ENCODE results near the gene SDK1.

SDK1 gene, protein sequence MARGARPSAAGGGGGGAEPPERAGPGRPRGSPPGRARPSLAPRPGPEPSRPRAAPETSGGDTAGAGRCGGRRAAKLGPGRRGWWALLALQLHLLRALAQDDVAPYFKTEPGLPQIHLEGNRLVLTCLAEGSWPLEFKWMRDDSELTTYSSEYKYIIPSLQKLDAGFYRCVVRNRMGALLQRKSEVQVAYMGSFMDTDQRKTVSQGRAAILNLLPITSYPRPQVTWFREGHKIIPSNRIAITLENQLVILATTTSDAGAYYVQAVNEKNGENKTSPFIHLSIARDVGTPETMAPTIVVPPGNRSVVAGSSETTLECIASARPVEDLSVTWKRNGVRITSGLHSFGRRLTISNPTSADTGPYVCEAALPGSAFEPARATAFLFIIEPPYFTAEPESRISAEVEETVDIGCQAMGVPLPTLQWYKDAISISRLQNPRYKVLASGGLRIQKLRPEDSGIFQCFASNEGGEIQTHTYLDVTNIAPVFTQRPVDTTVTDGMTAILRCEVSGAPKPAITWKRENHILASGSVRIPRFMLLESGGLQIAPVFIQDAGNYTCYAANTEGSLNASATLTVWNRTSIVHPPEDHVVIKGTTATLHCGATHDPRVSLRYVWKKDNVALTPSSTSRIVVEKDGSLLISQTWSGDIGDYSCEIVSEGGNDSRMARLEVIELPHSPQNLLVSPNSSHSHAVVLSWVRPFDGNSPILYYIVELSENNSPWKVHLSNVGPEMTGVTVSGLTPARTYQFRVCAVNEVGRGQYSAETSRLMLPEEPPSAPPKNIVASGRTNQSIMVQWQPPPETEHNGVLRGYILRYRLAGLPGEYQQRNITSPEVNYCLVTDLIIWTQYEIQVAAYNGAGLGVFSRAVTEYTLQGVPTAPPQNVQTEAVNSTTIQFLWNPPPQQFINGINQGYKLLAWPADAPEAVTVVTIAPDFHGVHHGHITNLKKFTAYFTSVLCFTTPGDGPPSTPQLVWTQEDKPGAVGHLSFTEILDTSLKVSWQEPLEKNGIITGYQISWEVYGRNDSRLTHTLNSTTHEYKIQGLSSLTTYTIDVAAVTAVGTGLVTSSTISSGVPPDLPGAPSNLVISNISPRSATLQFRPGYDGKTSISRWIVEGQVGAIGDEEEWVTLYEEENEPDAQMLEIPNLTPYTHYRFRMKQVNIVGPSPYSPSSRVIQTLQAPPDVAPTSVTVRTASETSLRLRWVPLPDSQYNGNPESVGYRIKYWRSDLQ (N-terminal part only)

DNA sequence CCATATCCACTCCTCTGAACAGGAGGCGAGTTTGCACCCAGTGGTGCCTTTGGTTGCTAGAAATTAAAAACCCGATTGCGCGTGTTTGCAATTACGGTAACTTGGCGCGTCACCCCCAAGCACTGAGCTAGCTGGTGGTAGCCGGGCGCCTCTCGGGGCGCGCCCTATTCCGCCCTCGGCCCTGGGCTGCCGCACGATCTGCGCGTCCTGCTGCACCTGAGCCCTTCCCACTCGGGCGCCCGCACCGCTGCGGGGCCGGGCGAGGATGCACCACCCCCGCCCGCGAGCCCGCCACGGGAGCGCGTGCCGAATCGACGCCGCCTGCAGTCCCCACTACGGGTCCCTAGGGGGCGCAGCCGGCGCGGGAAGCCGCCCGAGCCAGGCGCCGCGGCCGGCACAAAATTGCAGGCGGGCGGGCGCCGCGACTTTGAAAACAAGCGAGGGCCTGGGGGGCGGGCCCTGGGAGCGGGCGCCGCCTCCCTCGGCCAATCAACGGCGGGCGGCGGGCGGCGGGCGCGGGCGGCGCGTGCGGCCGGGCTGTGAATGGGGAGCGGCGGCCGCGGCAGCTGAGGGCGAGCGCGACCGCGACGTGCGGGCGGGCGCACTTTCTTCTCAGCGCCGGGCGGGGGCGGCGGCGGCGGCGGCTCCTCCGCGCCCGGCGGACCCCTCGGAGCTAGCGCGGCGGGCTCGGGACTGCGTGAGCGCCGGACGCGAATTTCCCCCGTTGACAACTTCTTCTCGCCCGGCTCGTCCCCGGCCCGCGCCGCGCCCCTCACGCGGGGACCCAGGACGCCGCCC lies at the start of gene SDK1:
SDK1 (plus strand) TSS at position 602 of the 798 bp plus-strand sequence. CDS start 335 bp downstream, outside the sequence.
- peak; percentile 81 for DNase-seq (ENCODE audit: low read depth)

DNA sequence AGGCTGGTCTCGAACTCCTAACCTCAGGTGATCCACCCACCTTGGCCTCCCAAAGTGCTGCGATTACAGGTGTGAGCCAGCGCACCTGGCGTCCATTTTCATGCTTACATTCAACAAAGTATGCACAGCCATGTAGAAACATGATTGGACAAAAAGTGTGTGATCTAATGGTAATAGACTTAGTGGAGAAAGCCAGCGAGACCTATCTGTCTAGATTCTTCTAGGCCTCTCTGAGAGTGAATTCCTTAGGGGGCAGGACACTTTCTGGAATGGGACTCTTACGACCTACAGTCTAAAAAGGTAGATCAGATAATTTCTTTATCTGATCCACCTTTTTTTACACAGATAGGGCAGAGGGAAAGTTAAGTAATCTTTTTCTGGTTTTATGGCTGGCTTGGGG lies 46.3 kb upstream of the SDK1 start:
- DNase-seq (ENCODE audit: low read depth) = no peak

DNA sequence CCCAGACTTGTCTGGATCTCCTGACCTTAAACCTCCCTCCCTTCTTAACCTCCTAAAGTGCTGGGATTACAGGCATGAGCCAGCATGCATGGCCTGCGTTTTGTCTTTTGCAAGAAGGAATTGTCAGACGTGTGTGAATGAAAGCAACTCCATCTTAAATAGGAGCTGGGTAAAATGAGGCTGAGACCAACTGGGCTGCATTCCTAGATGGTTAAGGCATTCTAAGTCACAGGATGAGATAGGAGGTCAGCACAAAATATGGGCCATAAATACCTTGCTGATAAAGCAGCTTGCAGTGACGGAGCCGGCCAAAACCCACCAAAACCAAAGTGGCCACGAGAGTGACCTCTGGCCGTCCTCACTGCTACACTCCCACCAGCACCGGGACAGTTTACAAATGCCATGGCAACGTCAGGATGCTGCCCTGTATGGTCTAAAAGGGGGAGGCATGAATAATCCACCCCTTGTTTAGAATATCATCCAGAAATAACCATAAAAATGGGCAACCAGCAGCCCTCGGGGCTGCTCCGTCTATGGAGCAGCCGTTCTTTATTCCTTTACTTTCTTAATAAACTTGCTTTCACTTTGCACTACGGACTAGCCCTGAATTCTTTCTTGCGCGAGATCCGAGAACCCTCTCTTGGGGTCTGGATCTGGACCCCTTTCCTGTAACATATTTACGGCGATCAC lies 41.2 kb upstream of the SDK1 start:
- peak; percentile 79 for DNase-seq (ENCODE audit: low read depth)

DNA sequence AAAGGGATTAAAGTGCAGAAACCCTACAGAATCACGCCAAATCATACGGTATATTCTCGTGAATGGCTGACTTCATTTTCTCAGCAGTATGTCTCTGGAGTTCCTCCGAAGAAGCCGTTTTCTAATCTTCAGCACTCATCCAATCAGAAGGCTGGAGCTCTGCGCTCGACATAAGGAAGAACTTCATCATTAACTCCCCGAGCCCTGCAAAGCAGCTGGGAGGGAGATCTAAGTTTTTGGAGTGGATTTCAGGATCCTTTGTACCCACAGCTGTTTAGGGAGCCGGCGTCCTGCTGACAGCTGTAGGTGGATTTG lies 40.7 kb upstream of the SDK1 start:
- peak; percentile 77 for DNase-seq (ENCODE audit: low read depth)

DNA sequence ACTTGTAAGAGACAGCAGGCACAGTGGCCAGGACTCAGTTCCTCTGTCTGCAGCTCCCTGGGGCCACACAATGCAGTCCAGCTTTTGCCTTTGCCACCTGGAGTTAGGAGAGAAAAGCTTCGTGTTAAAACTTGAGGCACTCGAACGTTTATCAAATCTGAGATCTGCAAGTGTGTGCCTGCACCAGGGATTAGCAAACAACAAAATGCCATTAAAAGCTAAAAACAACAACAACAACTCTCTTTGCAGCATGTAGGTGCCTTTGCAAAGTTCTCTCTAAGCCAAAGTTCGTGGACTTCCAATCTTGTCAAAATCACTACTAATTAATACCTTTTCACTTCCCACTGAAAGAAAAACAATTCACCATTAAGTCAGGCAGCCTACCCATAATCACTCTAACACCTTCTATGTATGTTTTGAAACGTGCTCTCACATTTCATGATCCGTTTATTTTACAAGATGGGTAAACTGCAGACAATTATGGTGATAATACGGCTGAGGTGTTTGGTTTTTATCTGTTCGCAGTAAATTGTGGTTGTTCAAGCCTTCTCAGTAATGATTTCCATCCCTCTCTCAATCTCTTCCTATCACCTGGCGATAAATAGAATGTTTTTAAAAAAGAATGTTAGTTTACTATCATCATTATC lies 36.2 kb upstream of the SDK1 start:
- no peak for DNase-seq (ENCODE audit: low read depth)

DNA sequence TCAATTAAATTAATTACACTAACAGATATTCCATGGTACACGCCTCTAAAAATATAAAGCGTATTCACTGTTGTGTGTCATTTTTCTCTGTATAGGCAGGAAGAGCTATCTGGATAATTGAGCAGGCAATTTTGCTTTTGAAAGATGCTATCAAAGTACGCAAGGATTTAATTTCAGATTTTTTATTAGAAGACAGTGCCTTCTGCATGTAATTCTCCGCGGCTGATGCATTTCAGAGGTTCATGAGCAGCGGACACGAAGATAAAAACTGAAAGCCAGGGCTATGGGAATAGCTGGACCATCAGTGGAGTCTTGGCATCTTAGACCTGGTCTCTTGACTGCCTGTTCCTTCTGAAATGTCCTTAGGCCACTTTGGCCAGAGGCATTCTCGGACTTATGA lies 35.7 kb upstream of the SDK1 start:
- no peak for DNase-seq (ENCODE audit: low read depth)

DNA sequence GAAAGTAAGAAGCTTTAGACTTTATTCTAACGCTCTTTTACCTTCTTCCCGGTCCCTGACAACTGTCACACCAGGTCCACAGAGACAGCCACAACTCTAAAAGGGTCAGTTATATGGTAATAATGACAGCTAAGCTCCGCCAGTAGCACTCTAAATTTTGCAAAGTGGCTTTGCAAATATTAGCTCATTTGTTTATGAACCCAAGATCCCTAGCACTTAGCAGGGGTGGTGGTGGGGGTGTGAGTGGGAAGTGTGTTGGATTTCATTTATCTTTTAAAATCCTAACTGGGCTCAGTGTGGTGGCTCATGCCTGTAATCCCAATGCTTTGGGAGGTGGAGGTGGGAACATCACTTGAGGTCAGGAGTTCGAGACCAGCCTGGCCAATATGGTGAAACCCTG lies 34.8 kb upstream of the SDK1 start:
- DNase-seq (ENCODE audit: low read depth) = no peak

DNA sequence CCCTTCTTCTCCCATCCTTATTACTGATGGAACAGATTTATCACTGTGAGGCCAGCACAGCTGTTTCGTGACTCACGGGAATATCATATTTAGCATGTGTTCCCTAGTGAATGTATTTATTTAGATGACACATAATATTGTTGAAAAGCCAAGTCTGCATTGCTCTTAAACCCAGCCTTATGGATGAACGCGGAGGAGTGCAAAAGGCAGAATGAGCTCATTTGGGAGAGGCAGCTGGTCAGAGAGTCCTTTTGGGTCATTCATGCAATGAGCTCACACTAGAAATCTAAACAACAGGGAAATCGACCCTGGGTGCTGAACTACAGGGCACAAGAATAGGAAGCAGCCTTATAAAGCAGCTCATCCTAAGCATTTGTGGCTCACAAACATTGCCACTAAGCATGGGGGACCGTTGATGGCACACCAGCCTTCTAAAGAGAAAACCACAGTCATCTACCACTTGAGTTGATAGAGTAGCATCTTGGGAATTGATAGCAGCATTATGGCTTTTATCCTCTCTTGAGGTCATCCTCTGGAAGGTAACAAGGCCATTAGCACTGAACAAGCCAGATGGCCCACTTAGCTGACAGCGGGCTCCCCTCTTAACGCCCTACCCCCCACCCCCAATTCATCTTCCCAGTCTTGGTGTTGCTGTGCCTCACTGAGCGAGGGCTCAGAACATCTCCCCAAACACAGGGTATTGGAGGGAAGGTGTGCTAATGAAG lies 32.9 kb upstream of the SDK1 start:
- peak; percentile 96 for DNase-seq (ENCODE audit: low read depth)

GRCh38 chr7:3270362-3270761 lies 30.7 kb upstream of the SDK1 start:
- DNase-seq (ENCODE audit: low read depth) = no peak

DNA sequence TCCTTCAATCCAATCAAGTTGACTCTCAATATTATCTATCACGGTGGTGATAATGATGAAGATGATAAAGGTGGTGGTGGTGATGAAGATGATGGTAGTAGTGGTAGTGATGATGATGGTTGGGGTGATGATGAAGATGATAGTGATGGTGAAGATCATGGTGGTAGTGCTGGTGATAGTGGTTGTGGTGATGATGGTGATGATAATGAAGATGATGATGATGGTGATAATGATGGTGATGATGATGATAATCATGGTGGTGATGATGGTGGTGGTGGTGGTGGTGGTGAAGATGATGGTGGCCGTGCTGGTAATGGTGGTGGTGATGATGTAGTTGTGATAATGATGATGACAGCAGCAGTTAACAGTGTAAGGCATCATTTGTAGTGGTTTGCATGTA lies 29.8 kb upstream of the SDK1 start:
- DNase-seq (ENCODE audit: low read depth) = no peak

GRCh38 chr7:3272691-3273141 lies 28.3 kb upstream of the SDK1 start:
- peak; percentile 91 for DNase-seq (ENCODE audit: low read depth)

DNA sequence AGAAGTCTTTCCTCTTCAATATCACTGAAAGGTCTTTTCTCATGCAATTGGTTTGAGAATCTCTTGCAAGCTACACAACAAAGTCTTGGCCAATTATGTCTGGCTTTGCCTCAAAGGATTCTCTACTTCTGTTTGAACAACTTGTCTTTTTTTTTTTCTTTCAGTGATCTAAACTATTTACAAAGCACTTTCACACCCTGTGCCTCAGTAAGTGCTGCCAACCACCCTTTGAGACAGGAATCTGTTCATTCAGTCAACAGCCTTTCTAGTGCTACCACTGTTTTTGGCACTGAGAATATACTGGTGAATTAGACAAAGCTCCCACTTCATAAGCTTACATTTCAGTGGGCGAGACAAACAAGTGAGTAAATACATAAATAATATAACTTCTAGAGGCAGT lies 26.9 kb upstream of the SDK1 start:
- DNase-seq (ENCODE audit: low read depth) = no peak

GRCh38 chr7:3277604-3278572 lies 23.2 kb upstream of the SDK1 start:
- DNase-seq (ENCODE audit: low read depth) = no peak

- DNase-seq (ENCODE audit: low read depth) = no peak
These were observed 21.8 kb upstream of the SDK1 start for GRCh38 chr7:3279147-3279818.

DNA sequence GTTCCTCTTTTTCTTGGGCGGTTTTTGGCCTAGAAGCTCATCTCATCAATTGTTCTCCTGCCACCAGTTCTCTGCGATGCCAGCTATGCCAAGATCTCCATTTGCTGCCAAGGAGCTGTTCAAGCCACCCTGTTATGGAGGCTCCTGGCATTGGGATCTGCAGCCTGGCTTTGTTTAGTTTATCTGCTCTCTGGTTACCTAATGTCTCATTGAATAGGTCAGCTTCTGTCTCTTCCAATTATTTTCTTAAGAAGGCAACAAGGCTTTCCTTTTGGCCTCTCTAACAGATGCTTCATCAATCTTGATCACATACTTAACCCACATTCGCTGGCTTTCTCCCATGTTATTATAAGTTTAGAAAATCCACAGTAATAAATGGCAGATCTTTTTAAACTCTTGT lies 20.6 kb upstream of the SDK1 start:
- no peak for DNase-seq (ENCODE audit: low read depth)

DNA sequence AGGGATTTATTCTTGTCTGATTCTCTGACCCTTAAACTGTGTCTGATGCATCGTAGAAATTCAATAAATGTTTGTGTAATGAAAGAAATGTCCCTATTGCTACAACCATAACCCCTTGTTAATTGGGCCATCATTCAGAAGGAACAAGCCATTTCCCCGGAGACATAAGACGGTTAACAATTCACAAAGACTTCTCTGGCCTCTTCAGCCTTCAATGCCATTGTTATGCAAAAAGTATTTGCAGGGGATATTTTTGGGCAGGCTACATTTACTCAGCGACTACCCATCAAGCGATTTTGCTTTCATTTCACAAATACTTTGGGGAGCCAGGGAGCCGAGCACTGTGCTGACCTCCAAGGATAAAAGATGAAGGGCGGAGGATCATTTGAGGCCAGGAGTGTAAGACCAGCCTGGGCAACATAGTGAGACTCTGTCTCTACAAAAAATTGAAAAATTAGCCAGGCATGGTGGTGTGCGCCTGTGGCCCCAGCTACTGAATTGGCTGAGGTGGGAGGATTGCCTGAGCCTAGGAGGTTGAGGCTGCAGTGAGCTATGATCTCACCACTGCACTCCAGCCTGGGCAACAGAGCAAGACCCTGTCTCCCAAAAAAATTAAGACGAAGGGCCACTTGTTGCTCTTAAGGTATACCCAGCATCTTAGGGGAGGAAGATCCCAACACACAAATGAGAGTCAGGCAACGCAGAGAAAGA lies 20.0 kb upstream of the SDK1 start:
- no peak for DNase-seq (ENCODE audit: low read depth)

GRCh38 chr7:3282457-3282856 lies 18.6 kb upstream of the SDK1 start:
- DNase-seq (ENCODE audit: low read depth) = peak; percentile 39
